PC-3 (cell line): ENCODE measurements around the gene NFIX. TPM values are rescaled to one million over a fixed set of nuclear protein-coding genes. Genes with fewer than 3 reads are reported as not detected.
A peak's percentile ranks its signal among the peaks of the same experiment; 100 is the strongest.

Source experiments
- ATAC-seq: fragments of 200-7000 bp; cut with Tn5 transposase; 2 replicates; pipeline ENCODE4 v1.9.1; 2020; ENCODE audit warnings: mild to moderate bottlenecking, moderate library complexity
- BruUV-seq: library from RNA; stranded (reverse); fragments of 400-500 nt; replicated peaks from 2 replicates; lab custom pipeline; 2021; lab: Mats Ljungman, UMichigan
- CTCF ChIA-PET: fragments of 300-600 bp; sonication (Branson Sonifier 250); formaldehyde crosslinking; loops from one replicate; lab custom pipeline; 2022; ENCODE audit warnings: antibody characterized with exemption; lab: Charles Lee
- POLR2A ChIA-PET: fragments of 300-600 bp; sonication (Branson Sonifier 250); formaldehyde crosslinking; loops from one replicate; lab custom pipeline; 2022; ENCODE audit warnings: antibody characterized with exemption; ENCODE audit not compliant: unreplicated experiment; lab: Charles Lee
- DNase-seq: peaks from one replicate; pipeline ENCODE4 v3.0.0-alpha.2; 2015
- H2AFZ ChIP-seq: fragments of 300-600 bp; sonication (generic); 2 replicates; pipeline ENCODE4 v1.6.0; 2016; ENCODE audit warnings: antibody characterized with exemption, low read length
- H3F3A ChIP-seq: fragments of 300-600 bp; sonication (generic); one replicate; pipeline ENCODE4 v1.6.0; 2017; ENCODE audit warnings: antibody characterized with exemption, low read length, control low read depth, mild to moderate bottlenecking; ENCODE audit not compliant: unreplicated experiment
- H3K27ac ChIP-seq: fragments of 300-600 bp; sonication (generic); 2 replicates; pipeline ENCODE4 v1.5.1; 2016; ENCODE audit warnings: mild to moderate bottlenecking, low read length
- H3K27me3 ChIP-seq: fragments of 300-600 bp; sonication (generic); 2 replicates; pipeline ENCODE4 v1.6.1; 2016; ENCODE audit warnings: low read length, mixed read lengths
- H3K36me3 ChIP-seq: fragments of 300-600 bp; sonication (generic); 2 replicates; pipeline ENCODE4 v1.6.1; 2016; ENCODE audit warnings: low read depth, mixed run types, low read length, mixed read lengths
- H3K4me1 ChIP-seq: fragments of 300-600 bp; sonication (generic); 2 replicates; pipeline ENCODE4 v1.5.1; 2016; ENCODE audit warnings: low read length; ENCODE audit not compliant: insufficient read depth
- H3K4me2 ChIP-seq: fragments of 300-600 bp; sonication (generic); 2 replicates; pipeline ENCODE4 v1.6.0; 2016; ENCODE audit warnings: low read length
- H3K4me3 ChIP-seq: fragments of 300-600 bp; sonication (generic); 2 replicates; pipeline ENCODE4 v1.5.1; 2016; ENCODE audit warnings: mild to moderate bottlenecking, low read length, mixed read lengths
- H3K79me2 ChIP-seq: fragments of 300-600 bp; sonication (generic); 2 replicates; pipeline ENCODE4 v1.6.1; 2017; ENCODE audit warnings: low read length, mixed read lengths
- H3K9ac ChIP-seq: fragments of 300-600 bp; sonication (generic); 2 replicates; pipeline ENCODE4 v1.6.0; 2016; ENCODE audit warnings: mild to moderate bottlenecking, low read length
- H3K9me2 ChIP-seq: fragments of 300-600 bp; sonication (generic); replicated peaks from 2 replicates; pipeline ENCODE4 v1.6.1; 2016; ENCODE audit warnings: mixed run types, low read length, mixed read lengths
- H3K9me3 ChIP-seq: fragments of 300-600 bp; sonication (generic); 2 replicates; pipeline ENCODE4 v1.6.1; 2016; ENCODE audit warnings: low read length, mixed read lengths
- H4K20me1 ChIP-seq: fragments of 300-600 bp; sonication (generic); 2 replicates; pipeline ENCODE4 v1.6.1; 2016; ENCODE audit warnings: low read length, mixed read lengths
- CTCF ChIP-seq: fragments of 300-600 bp; sonication (generic); conservative IDR thresholded peaks from 2 replicates; pipeline ENCODE4 v1.5.1; 2017; ENCODE audit warnings: antibody characterized with exemption, low read depth, mild to moderate bottlenecking, low read length
- EZH2 ChIP-seq: fragments of 300-600 bp; sonication (generic); IDR thresholded peaks from one replicate; pipeline ENCODE4 v1.6.1; 2017; ENCODE audit warnings: antibody characterized with exemption, mild to moderate bottlenecking, low read length; ENCODE audit not compliant: unreplicated experiment
- EZH2phosphoT487 ChIP-seq: fragments of 300-600 bp; sonication (generic); IDR thresholded peaks from 2 replicates; pipeline ENCODE4 v1.6.1; 2018; ENCODE audit warnings: mild to moderate bottlenecking, antibody characterized with exemption, low read length, borderline replicate concordance
- intact Hi-C: fragments of 100-400 bp; cut with micrococcal nuclease; formaldehyde crosslinking; loops from 2 replicates; pipeline ENCODE4 v1.9.0; 2023
- total RNA-seq: library from RNA; depleted of rRNA; stranded (reverse); fragments of >200 nt; gene quantifications from 2 replicates; pipeline ENCODE4 v1.2.3, GENCODE V29; 2014

The NFIX gene
- total RNA-seq, 1 experiment from 2014 or later: 43.3 TPM

GRCh38 chr19:13005253-13005652 lies 10.0 kb downstream of the NFIX start:
- H3K9me3 ChIP-seq: no peaks in the 10 kb centered on the region
- peaks cover 7% of the 10 kb centered on the region; the same call in 1 of the 2 replicates for H4K20me1 ChIP-seq
- H3K27me3 ChIP-seq: no peaks in the 10 kb centered on the region
- no peak overlapping the region for H3K27ac ChIP-seq
- peaks cover 78% of the 10 kb centered on the region for H3K79me2 ChIP-seq
- intact Hi-C loops: no loop called here
- POLR2A ChIA-PET: interaction anchor here (0.6 kb wide), 1 partner anchor 16 kb away, joined by 4 read pairs; no protein-coding TSS in a partner anchor
- H3F3A ChIP-seq: no peaks in the 10 kb centered on the region
- DNase-seq (no peak), ATAC-seq (no peak)
- H3K4me3 ChIP-seq: no peak overlapping the region
- BruUV-seq: no TSS peak
- no peak overlapping the region for H3K9ac ChIP-seq
- CTCF ChIA-PET: no interaction called here
- H3K36me3 ChIP-seq: 0 out of 2 replicates have a peak, but pooled peaks cover 4% of the 10 kb centered on the region
- no peak overlapping the region for H2AFZ ChIP-seq
- no peaks in the 10 kb centered on the region for H3K4me1 ChIP-seq
- TF ChIP-seq EZH2 (no peak), EZH2phosphoT487 (no peak), CTCF (no peak)
- no peaks in the 10 kb centered on the region for H3K9me2 ChIP-seq
- no peak overlapping the region for H3K4me2 ChIP-seq

GRCh38 chr19:13005861-13006370 lies 10.6 kb downstream of the NFIX start:
- H3K36me3 ChIP-seq: 0 out of 2 replicates have a peak, but pooled peaks cover 4% of the 10 kb centered on the region
- H4K20me1 ChIP-seq: peaks cover 7% of the 10 kb centered on the region; the same call in 1 of the 2 replicates
- H2AFZ ChIP-seq: no peak overlapping the region
- H3K9me3 ChIP-seq: no peaks in the 10 kb centered on the region
- H3K4me3 ChIP-seq: no peak overlapping the region
- H3K4me1 ChIP-seq: no peaks in the 10 kb centered on the region
- H3K4me2 ChIP-seq: no peak overlapping the region
- no peak overlapping the region for H3K27ac ChIP-seq
- DNase-seq (no peak), ATAC-seq (no peak)
- no peaks in the 10 kb centered on the region for H3F3A ChIP-seq
- H3K9me2 ChIP-seq: no peaks in the 10 kb centered on the region
- intact Hi-C loops: no loop called here
- ChIA-PET POLR2A (no interaction called here), CTCF (interaction anchor here (0.6 kb wide), 1 partner anchor 9 kb away, joined by 3 read pairs; no protein-coding TSS in a partner anchor)
- H3K79me2 ChIP-seq: peaks cover 78% of the 10 kb centered on the region
- H3K27me3 ChIP-seq: no peaks in the 10 kb centered on the region
- no TSS peak for BruUV-seq
- no peak for TF ChIP-seq EZH2
- peak; percentile 17; the same call in 1 of the 2 replicates for TF ChIP-seq CTCF
- H3K9ac ChIP-seq: no peak overlapping the region

- TF ChIP-seq EZH2phosphoT487 (no peak), EZH2 (no peak), CTCF (no peak)
- H3K9me3 ChIP-seq: no peaks in the 10 kb centered on the region
- ATAC-seq (no peak), DNase-seq (no peak)
- H3F3A ChIP-seq: no peaks in the 10 kb centered on the region
- no peak overlapping the region for H3K4me2 ChIP-seq
- H2AFZ ChIP-seq: no peak overlapping the region
- H3K79me2 ChIP-seq: peaks cover 77% of the 10 kb centered on the region
- no peak overlapping the region for H3K4me3 ChIP-seq
- no peaks in the 10 kb centered on the region for H3K27me3 ChIP-seq
- ChIA-PET POLR2A (no interaction called here), CTCF (interaction anchor here (0.6 kb wide), 1 partner anchor 8 kb away, joined by 3 read pairs; no protein-coding TSS in a partner anchor)
- H3K36me3 ChIP-seq: 0 out of 2 replicates have a peak, but pooled peaks cover 4% of the 10 kb centered on the region
- H3K9me2 ChIP-seq: no peaks in the 10 kb centered on the region
- H3K4me1 ChIP-seq: no peaks in the 10 kb centered on the region
- intact Hi-C loops: no loop called here
- no peak overlapping the region for H3K27ac ChIP-seq
- H4K20me1 ChIP-seq: peaks cover 7% of the 10 kb centered on the region; the same call in 1 of the 2 replicates
- H3K9ac ChIP-seq: no peak overlapping the region
- BruUV-seq: no TSS peak
Measured at GRCh38 chr19:13006431-13007281, 11.4 kb downstream of the NFIX start.
